Stimulated activated CD4-positive, alpha-beta T cell treated with anti-CD3 and anti-CD28 coated beads, Interleukin-1b, Interleukin-23, amount 100 ng/mL, for 1 hour (primary cell): ENCODE data around the gene IFIT1B.
"Not testable (repeated sequence)": the region's sequence is repeated elsewhere in the genome, so short reads cannot be mapped to it uniquely, and the experiment has no call there.

Experiments
- DNase-seq, 2 donors: peaks; one replicate each; pipeline ENCODE4 v3.0.0-alpha.2; 2020; ENCODE audit warnings: low read depth in 2 of 2

The IFIT1B gene

GRCh38 chr10:89377705-89378637 is at the start of gene IFIT1B:
Gene IFIT1B (plus strand): TSS chr10:89378056. CDS start chr10:89378136, 80 bp downstream.
- no peak for DNase-seq

DNA sequence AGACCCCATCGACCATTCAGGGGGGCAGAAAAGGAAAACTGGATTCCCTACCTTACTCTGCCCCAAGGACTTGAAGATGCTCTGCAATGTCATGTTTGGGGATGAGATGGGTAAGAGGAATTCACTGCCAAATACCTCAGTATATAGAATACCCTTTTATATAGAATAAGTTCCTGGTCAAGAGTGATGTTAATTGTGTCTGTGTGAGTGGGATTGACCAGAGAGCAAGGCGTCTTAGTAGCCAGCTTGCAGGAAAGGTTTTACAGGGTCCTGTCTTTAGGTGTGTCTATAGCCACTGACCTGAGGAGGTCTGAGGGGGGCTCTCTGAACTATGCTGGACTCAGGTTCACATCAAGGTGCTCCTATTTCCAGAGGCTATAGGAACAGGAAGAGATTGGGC is 48.7 kb upstream of the IFIT1B start:
- DNase-seq: no peak

- DNase-seq: not testable (repeated sequence)
Observed at GRCh38 chr10:89330014-89330413, 47.8 kb upstream of the IFIT1B start.

DNA sequence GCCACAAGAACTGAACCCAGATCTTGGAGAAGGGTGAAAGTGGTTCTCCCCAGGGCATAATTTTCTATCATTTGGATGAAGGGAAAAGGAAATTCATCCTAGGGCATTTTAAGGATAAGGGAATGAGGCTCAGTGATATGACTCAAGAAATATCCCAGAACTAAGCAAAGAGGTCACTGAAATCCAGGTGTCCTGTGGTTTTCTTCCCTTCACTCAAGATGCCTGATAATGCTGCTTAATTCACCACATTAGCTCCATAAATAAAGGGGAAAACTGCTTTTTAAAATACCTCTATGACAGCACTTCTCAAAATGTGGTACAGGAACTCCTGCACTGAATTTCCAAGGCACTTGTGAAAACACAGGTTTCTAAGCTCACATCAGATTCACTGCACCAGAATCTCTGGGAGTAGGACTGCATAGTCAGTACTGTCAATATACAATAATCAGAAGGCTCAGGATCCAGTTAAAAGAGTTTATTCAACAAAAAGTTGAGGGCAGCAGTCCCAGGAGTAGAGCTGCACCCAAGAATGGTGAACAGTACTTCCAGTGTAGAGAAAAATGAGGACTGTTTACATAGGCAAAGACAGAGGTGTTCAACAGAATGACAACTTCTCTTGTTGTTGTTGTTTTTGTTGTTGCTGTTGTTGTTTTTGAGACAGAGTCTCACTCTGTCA is 47.2 kb upstream of the IFIT1B start:
- no peak for DNase-seq

DNA sequence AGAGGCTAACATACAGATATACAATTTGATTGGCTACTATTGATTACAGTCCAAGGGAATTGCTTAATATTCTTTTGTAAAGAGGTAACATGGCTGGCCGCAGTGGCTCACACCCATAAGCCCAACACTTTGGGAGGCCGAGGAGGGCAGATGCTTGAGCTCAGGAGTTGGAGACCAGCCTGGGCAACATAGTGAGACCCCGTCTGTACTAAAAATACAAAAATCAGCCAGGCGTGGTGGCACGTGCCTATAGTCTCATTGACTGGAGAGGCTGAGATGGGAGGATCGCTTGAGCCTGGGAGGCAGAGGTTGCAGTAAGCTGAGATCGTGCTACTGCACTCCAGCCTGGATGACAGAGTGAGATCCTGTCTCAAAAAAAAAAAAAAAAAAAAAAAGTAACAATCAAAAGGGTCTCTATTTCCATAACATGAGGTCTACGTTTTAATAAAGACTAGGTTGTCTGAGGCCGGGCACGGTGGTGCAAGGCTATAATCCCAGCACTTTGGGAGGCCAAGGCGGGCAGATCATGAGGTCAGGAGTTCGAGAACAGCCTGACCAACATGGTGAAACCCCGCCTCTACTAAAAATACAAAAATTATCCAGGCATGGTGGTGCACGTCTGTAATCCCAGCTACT is 46.3 kb upstream of the IFIT1B start:
- DNase-seq: not testable (repeated sequence)

- DNase-seq: no peak
Observed at GRCh38 chr10:89332123-89332633, 45.7 kb upstream of the IFIT1B start.

DNA sequence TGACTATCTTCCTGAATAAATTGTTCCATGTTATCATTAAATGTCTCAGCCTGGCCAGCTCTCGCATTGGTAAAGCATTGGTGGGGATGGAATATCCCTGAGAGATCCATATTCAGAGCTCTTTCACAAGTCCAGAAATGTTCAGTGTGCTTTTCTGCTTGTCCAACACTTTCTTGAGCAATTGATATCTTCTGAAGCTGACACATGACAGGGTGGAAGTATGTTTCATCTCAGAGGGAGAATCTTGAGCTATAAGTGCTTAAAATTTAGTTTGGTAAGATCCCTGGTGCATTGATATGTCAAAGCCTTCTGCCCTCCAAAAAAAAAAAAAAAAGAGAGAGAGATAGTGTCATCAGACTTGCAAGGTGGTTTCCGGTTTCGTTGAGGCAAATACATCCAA is 42.6 kb upstream of the IFIT1B start:
- DNase-seq: no peak

GRCh38 chr10:89336241-89336640 is 41.6 kb upstream of the IFIT1B start:
- DNase-seq: no peak

DNA sequence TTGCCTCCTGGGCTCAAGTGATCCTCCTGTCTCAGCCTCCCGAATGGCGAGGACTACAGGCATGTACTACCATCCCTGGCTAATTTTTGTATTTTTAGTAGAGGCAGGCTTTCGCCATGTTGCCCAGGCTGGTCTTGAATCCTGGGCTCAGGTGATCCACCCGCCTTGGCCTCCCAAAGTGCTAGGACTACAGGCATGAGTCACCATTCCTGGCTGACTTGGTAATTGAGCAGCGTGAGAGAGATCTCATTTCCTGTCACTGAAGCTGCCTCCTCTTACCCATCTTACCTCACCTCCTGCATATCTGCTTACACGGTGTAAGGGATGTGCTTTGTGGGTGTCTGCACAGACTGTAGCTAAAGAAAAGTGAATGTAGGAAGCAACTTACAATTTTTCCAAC is 40.4 kb upstream of the IFIT1B start:
- DNase-seq: no peak

- DNase-seq: no peak
Observed at GRCh38 chr10:89338713-89339112, 39.1 kb upstream of the IFIT1B start.

GRCh38 chr10:89339875-89340274 is 38.0 kb upstream of the IFIT1B start:
- no peak for DNase-seq

GRCh38 chr10:89341649-89342048 is 36.2 kb upstream of the IFIT1B start:
- DNase-seq: no peak

DNA sequence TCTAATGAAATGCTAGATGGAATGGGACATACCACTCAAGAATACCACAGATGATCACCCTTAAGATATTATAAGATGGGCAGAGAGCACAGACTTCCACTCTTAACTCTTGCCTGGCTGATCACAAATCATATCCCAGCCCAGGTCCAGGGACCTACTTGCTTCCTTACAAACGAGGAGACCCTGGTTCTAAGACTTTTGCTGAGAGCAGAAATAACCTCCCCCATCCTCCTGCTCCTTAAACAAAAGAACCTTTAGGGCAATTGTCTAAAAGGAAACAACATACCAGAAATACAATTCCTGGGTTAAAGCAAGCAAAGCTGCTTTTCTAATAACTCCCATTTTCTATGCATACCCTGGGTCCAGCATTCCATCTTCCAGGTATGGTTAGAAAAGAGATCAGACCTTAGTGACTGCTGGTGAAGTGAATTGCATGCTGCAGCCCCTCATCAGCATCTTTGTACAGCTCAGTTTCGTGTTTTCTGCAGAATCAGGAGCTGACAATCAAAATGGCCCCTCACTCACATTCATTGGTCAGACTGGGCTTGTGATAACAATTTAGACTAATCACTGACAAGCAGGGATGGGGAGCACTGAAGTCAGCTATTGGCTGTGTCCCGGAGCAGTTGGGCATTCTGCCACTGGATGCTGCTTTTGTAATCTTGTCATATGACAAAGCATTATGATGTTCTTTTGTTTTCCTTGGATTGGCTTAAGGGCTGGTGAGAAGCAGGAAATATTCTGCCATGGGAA is 35.5 kb upstream of the IFIT1B start:
- no peak for DNase-seq

DNA sequence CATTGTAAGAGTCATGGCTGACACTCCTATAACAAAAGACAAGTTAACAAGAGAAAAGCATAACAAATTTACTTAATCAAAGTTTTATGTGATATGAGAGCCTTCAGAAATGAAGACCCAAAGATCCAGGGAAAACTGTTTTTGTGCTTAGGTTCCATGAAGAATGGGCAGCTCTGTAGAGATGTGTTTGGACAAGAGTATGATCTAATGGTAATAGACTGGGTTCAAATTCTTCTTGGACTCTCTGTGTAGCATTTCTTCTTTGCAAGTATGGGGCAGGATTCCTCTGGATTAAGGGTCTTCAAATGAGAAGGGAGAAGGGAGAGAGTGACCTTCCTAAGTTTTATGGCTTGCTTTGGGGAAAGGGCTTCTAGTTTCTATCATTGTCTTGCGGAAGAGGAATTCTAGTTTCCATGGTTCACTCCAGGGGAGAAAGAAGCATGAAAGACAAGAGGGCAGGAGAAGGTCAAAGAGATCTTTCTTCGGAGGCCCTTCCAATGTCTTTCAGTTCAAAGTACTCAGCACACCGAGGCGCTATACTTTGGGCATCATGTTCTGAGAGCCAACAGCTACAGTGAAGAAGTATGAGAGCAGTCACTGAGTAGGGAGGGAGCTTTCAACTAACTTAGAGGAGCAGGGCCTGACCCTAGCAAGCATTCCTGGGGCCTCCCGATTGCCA is 34.6 kb upstream of the IFIT1B start:
- DNase-seq: no peak

DNA sequence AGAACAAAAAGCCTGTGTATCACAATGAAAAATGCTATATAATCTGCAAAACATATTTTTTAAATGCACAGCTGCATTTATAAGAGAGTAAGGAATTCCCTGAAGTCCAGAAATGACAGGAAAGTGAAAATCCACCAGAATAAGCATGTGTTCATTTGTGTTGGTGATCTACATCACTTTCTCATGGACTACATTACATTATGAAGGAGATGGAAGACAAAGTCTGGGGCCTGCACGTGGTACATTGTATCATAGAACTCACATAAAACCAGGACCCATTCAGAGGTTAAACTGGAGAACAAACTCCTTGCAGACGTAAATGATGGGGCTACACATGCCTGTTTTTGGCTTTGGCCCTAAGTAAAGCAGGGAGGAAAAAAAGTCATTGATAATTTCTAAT is 33.7 kb upstream of the IFIT1B start:
- DNase-seq: no peak

GRCh38 chr10:89345367-89346000 is 32.4 kb upstream of the IFIT1B start:
- no peak for DNase-seq

GRCh38 chr10:89346405-89347254 is 31.2 kb upstream of the IFIT1B start:
- DNase-seq: no peak

GRCh38 chr10:89347701-89348457 is 30.0 kb upstream of the IFIT1B start:
- DNase-seq: no peak

GRCh38 chr10:89348481-89348880 is 29.4 kb upstream of the IFIT1B start:
- no peak for DNase-seq
